K562 (cell line): ENCODE measurements around the gene SLC39A7. TPM values are rescaled to one million over a fixed set of nuclear protein-coding genes. Genes with fewer than 3 reads are reported as not detected.

Source experiments
- ARNT ChIP-seq, 2 experiments: fragments of 450-650 bp; IDR thresholded peaks; 2 replicates each; pipeline ENCODE4 v1.6.1; 2016; ENCODE audit warnings: mild to moderate bottlenecking in 1 of 2
- ATF1 ChIP-seq, 2 experiments: fragments of 450-650 bp in 1 of 2; IDR thresholded peaks; 2 replicates each; pipeline ENCODE4 v1.6.1; 2016; ENCODE audit warnings: missing compliant biosample characterization in 1 of 2, missing genetic modification characterization in 1 of 2
- ATF6 ChIP-seq: sonication (generic); formaldehyde crosslinking; IDR thresholded peaks from 2 replicates; pipeline ENCODE4 v1.4.0; 2020; ENCODE audit warnings: mild to moderate bottlenecking, missing genetic modification reagents
- CEBPG ChIP-seq, 3 experiments: fragments of 200-800 bp in 1 of 3; sonication (Bioruptor generic) in 1 of 3; sonication (generic) in 1 of 3; formaldehyde crosslinking in 1 of 3; IDR thresholded peaks in 2 of 3; conservative IDR thresholded peaks in 1 of 3; 2 replicates each; pipeline versions ENCODE4 v1.6.1 to v1.8.0; 2016 to 2022; ENCODE audit warnings: missing compliant biosample characterization in 2 of 3, missing genetic modification characterization in 2 of 3, mild to moderate bottlenecking in 1 of 3, missing genetic modification reagents in 1 of 3
- CUX1 ChIP-seq: fragments of 200-800 bp; sonication (Bioruptor generic); IDR thresholded peaks from 2 replicates; pipeline ENCODE4 v1.6.1; 2016; ENCODE audit warnings: missing genetic modification characterization, missing compliant biosample characterization
- GATAD2A ChIP-seq: fragments of 450-650 bp; IDR thresholded peaks from 2 replicates; pipeline ENCODE4 v1.6.1; 2017
- MAX ChIP-seq: sonication (generic); formaldehyde crosslinking; IDR thresholded peaks from 2 replicates; pipeline ENCODE4 v1.9.0; 2022; ENCODE audit warnings: mild to moderate bottlenecking, missing genetic modification reagents
- MBD2 ChIP-seq: sonication (generic); IDR thresholded peaks from 2 replicates; pipeline ENCODE4 v1.6.1; 2016; ENCODE audit warnings: low read depth, borderline replicate concordance
- NCOA1 ChIP-seq: fragments of 450-650 bp; IDR thresholded peaks from 2 replicates; pipeline ENCODE4 v1.6.1; 2016; ENCODE audit warnings: low read depth
- NRF1 ChIP-seq, 2 experiments: fragments of 450-650 bp; IDR thresholded peaks in 1 of 2; conservative IDR thresholded peaks in 1 of 2; 2 replicates each; pipeline ENCODE4 v1.6.1; 2014; ENCODE audit warnings: mild to moderate bottlenecking in 2 of 2
- PHB2 ChIP-seq: fragments of 450-650 bp; IDR thresholded peaks from 2 replicates; pipeline ENCODE4 v1.6.1; 2017; ENCODE audit warnings: low read depth
- TCFL5 ChIP-seq: fragments of 250-450 bp; sonication (Bioruptor Pico); conservative IDR thresholded peaks from 2 replicates; pipeline ENCODE4 v1.6.1; 2021; ENCODE audit warnings: mild to moderate bottlenecking, moderate library complexity, matching md5 sums
- TRIM28 ChIP-seq: fragments of 450-650 bp; IDR thresholded peaks from 2 replicates; pipeline ENCODE4 v1.6.1; 2017
- XRCC4 ChIP-seq: IDR thresholded peaks from one replicate; pipeline ENCODE4 v1.6.1; 2011; ENCODE audit not compliant: insufficient read depth, insufficient read length; ENCODE audit errors: extremely low read depth
- ZC3H11A ChIP-seq: IDR thresholded peaks from 2 replicates; pipeline ENCODE4 v1.6.1; 2012; ENCODE audit warnings: low read depth, low read length, improper control_type of control experiment
- ZC3H4 ChIP-seq: sonication (generic); formaldehyde crosslinking; IDR thresholded peaks from 2 replicates; pipeline ENCODE4 v1.9.0; 2021; ENCODE audit warnings: missing genetic modification reagents, borderline replicate concordance
- ZNF253 ChIP-seq: fragments of 250-450 bp; sonication (Bioruptor Pico); conservative IDR thresholded peaks from 2 replicates; pipeline ENCODE4 v1.6.1; 2021; ENCODE audit warnings: mild to moderate bottlenecking
- ZNF717 ChIP-seq: fragments of 250-450 bp; sonication (Bioruptor Pico); IDR thresholded peaks from 2 replicates; pipeline ENCODE4 v1.5.0; 2021
- ZNF766 ChIP-seq: fragments of 200-800 bp; sonication (Bioruptor generic); conservative IDR thresholded peaks from 2 replicates; pipeline ENCODE4 v1.6.1; 2016; ENCODE audit warnings: missing genetic modification characterization, missing compliant biosample characterization
- ZNF77 ChIP-seq: fragments of 250-450 bp; sonication (Bioruptor Pico); IDR thresholded peaks from 2 replicates; pipeline ENCODE4 v1.5.0; 2020
- ZNF785 ChIP-seq: fragments of 250-450 bp; sonication (Bioruptor Pico); IDR thresholded peaks from 2 replicates; pipeline ENCODE4 v1.4.0; 2020; ENCODE audit warnings: mild to moderate bottlenecking
- polyA plus RNA-seq, 8 experiments: library from polyadenylated mRNA; depleted of rRNA in 4 of 8; stranded (reverse) in 5 of 8; unstranded in 3 of 8; fragments of >200 nt; fragmentation: Nextera tagmentation in 2 of 8; fragmentation: Illumina TruSeq in 1 of 8; extraction: Ambion mirVana in 2 of 8; extraction: Trizol in 1 of 8; gene quantifications; 2 replicates each; pipeline versions ENCODE4 v1.2.1 to v1.2.3, GENCODE V29; 2011 to 2014; ENCODE audit warnings: inconsistent platforms in 1 of 8, missing spikeins in 1 of 8
- total RNA-seq, 7 experiments: library from RNA; depleted of rRNA in 6 of 7; stranded (reverse); fragments of >200 nt in 6 of 7; fragmentation: Illumina TruSeq in 2 of 7; extraction: Trizol in 2 of 7; gene quantifications; 2 replicates each; pipeline versions ENCODE4 v1.2.1 to v1.2.3, GENCODE V29; 2011 to 2021; ENCODE audit warnings: low replicate concordance in 1 of 7
- TF ChIP-seq, protein P1 (sequence below): sonication (generic); IDR thresholded peaks from 2 replicates; pipeline ENCODE4 v1.6.1; 2016

SLC39A7 gene
- total and polyA plus RNA-seq, 9 of the 15 experiments (the other 6 are each of a cell fraction or from before 2014, with no cell fraction given) = 21.7 to 169 (median 121) TPM

- no peak for TF ChIP-seq TRIM28
- TF ChIP-seq ARNT (IDR thresholded peaks at IDR 0.05) = no peak
- TF ChIP-seq, protein P1, sequence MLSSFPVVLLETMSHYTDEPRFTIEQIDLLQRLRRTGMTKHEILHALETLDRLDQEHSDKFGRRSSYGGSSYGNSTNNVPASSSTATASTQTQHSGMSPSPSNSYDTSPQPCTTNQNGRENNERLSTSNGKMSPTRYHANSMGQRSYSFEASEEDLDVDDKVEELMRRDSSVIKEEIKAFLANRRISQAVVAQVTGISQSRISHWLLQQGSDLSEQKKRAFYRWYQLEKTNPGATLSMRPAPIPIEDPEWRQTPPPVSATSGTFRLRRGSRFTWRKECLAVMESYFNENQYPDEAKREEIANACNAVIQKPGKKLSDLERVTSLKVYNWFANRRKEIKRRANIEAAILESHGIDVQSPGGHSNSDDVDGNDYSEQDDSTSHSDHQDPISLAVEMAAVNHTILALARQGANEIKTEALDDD = no peak
- TF ChIP-seq ZNF253 = no peak
- no peak for TF ChIP-seq ZNF77 (CRISPR knock-in tag)
- no peak for TF ChIP-seq PHB2
- 0 out of 2 replicates have a peak, but pooled peaks have one; percentile 47 for TF ChIP-seq ZNF766
- no peak for TF ChIP-seq CEBPG (CRISPR knock-in tag; IDR thresholded peaks at IDR 0.05)
- TF ChIP-seq CEBPG (tag; conservative IDR thresholded peaks at IDR 0.05 in 1 of 2, IDR thresholded peaks at IDR 0.05 in 1 of 2) = no peak
- no peak for TF ChIP-seq ZC3H4 (CRISPR knock-in tag)
- no peak for TF ChIP-seq ATF6 (CRISPR knock-in tag)
- TF ChIP-seq ATF1 (CRISPR knock-in tag; IDR thresholded peaks at IDR 0.05) = no peak
- TF ChIP-seq ATF1 (tag; IDR thresholded peaks at IDR 0.05) = no peak
- no peak for TF ChIP-seq ZC3H11A
- TF ChIP-seq ZNF785 (CRISPR knock-in tag) = no peak
- TF ChIP-seq GATAD2A = no peak
- no peak for TF ChIP-seq XRCC4
- no peak for TF ChIP-seq NCOA1
- no peak for TF ChIP-seq TCFL5 (CRISPR knock-in tag)
- no peak for TF ChIP-seq MBD2
- no peak for TF ChIP-seq NRF1 (conservative IDR thresholded peaks at IDR 0.05 in 1 of 2, IDR thresholded peaks at IDR 0.05 in 1 of 2)
- TF ChIP-seq MAX (CRISPR knock-in tag) = no peak
- TF ChIP-seq ZNF717 (CRISPR knock-in tag) = no peak
- no peak for TF ChIP-seq CUX1
These were observed 17.5 kb upstream of the SLC39A7 start (continued) for GRCh38 chr6:33183071-33183683.
